ENCODE results near the gene NCAPD3. TPM values are rescaled to one million over a fixed set of nuclear protein-coding genes. Genes with fewer than 3 reads are reported as not detected.

The NCAPD3 gene
- total and polyA plus RNA-seq, 9 of the 15 experiments (the other 6 are each of a cell fraction or from before 2014, with no cell fraction given), result 23.6 to 80.6 (median 58.6) TPM

DNA sequence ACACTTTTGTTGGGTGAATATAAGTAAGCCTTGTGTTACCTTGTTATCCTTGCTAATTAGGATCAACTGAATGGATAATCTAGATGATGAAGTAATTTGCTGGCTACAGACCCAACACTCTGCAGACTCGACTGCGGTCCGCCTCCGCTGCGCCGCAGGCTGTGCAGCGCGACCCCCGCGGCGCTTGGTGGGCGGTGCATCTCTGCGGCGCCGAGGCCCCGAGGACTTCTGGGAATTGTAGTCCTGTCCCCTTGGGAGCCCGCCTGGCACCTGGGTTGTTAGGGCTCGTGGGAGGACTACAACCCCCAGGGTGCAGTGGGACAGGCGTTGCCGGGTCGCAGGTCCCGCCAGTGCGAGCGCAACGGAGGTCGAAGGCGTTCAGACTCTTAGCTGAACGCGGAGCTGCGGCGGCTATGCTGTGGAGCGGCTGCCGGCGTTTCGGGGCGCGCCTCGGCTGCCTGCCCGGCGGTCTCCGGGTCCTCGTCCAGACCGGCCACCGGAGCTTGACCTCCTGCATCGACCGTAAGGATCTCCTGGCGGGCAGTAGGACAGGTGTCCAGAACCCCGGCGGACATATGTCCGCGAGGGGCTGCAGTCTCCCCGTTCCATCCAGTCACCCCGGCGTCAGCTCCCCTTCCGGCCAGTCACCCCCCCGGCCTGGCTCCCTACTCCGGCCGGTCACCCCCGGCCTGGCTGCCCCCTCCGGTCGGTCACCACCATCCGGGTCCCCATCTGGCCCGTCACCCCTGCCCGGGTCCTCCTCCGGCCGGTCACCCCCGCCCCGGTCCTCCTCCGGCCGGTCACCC is 29.6 kb upstream of the NCAPD3 start, which contains the start of the genes ACAD8 and THYN1 (continued):
- TF ChIP-seq, protein P1, sequence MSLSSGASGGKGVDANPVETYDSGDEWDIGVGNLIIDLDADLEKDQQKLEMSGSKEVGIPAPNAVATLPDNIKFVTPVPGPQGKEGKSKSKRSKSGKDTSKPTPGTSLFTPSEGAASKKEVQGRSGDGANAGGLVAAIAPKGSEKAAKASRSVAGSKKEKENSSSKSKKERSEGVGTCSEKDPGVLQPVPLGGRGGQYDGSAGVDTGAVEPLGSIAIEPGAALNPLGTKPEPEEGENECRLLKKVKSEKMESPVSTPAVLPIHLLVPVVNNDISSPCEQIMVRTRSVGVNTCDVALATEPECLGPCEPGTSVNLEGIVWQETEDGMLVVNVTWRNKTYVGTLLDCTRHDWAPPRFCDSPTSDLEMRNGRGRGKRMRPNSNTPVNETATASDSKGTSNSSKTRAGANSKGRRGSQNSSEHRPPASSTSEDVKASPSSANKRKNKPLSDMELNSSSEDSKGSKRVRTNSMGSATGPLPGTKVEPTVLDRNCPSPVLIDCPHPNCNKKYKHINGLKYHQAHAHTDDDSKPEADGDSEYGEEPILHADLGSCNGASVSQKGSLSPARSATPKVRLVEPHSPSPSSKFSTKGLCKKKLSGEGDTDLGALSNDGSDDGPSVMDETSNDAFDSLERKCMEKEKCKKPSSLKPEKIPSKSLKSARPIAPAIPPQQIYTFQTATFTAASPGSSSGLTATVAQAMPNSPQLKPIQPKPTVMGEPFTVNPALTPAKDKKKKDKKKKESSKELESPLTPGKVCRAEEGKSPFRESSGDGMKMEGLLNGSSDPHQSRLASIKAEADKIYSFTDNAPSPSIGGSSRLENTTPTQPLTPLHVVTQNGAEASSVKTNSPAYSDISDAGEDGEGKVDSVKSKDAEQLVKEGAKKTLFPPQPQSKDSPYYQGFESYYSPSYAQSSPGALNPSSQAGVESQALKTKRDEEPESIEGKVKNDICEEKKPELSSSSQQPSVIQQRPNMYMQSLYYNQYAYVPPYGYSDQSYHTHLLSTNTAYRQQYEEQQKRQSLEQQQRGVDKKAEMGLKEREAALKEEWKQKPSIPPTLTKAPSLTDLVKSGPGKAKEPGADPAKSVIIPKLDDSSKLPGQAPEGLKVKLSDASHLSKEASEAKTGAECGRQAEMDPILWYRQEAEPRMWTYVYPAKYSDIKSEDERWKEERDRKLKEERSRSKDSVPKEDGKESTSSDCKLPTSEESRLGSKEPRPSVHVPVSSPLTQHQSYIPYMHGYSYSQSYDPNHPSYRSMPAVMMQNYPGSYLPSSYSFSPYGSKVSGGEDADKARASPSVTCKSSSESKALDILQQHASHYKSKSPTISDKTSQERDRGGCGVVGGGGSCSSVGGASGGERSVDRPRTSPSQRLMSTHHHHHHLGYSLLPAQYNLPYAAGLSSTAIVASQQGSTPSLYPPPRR (CRISPR knock-in tag; IDR thresholded peaks at IDR 0.05; ENCODE audit: borderline replicate concordance), result no peak
- no peak for TF ChIP-seq BRF1 (IDR thresholded peaks at IDR 0.05; ENCODE audit: borderline replicate concordance, extremely low read depth, insufficient read length)
- no peak for TF ChIP-seq FOS (IDR thresholded peaks at IDR 0.05; ENCODE audit: extremely low read depth, insufficient read length)
- TF ChIP-seq PHB2 (IDR thresholded peaks at IDR 0.05; ENCODE audit: low read depth), result no peak
- TF ChIP-seq CBFA2T2 (conservative IDR thresholded peaks at IDR 0.05), result no peak
- no peak for TF ChIP-seq ZNF431 (CRISPR knock-in tag; IDR thresholded peaks at IDR 0.05)
- TF ChIP-seq, protein P2, sequence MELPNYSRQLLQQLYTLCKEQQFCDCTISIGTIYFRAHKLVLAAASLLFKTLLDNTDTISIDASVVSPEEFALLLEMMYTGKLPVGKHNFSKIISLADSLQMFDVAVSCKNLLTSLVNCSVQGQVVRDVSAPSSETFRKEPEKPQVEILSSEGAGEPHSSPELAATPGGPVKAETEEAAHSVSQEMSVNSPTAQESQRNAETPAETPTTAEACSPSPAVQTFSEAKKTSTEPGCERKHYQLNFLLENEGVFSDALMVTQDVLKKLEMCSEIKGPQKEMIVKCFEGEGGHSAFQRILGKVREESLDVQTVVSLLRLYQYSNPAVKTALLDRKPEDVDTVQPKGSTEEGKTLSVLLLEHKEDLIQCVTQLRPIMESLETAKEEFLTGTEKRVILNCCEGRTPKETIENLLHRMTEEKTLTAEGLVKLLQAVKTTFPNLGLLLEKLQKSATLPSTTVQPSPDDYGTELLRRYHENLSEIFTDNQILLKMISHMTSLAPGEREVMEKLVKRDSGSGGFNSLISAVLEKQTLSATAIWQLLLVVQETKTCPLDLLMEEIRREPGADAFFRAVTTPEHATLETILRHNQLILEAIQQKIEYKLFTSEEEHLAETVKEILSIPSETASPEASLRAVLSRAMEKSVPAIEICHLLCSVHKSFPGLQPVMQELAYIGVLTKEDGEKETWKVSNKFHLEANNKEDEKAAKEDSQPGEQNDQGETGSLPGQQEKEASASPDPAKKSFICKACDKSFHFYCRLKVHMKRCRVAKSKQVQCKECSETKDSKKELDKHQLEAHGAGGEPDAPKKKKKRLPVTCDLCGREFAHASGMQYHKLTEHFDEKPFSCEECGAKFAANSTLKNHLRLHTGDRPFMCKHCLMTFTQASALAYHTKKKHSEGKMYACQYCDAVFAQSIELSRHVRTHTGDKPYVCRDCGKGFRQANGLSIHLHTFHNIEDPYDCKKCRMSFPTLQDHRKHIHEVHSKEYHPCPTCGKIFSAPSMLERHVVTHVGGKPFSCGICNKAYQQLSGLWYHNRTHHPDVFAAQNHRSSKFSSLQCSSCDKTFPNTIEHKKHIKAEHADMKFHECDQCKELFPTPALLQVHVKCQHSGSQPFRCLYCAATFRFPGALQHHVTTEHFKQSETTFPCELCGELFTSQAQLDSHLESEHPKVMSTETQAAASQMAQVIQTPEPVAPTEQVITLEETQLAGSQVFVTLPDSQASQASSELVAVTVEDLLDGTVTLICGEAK (IDR thresholded peaks at IDR 0.05), result no peak
- TF ChIP-seq, protein P2 (CRISPR knock-in tag; IDR thresholded peaks at IDR 0.05), result no peak
- TF ChIP-seq PCBP1 (IDR thresholded peaks at IDR 0.05; ENCODE audit: low read depth, low read length, poor library complexity, severe bottlenecking), result peak; percentile 42
- no peak for TF ChIP-seq ILF3 (IDR thresholded peaks at IDR 0.05; ENCODE audit: borderline replicate concordance)
- TF ChIP-seq, protein P3, sequence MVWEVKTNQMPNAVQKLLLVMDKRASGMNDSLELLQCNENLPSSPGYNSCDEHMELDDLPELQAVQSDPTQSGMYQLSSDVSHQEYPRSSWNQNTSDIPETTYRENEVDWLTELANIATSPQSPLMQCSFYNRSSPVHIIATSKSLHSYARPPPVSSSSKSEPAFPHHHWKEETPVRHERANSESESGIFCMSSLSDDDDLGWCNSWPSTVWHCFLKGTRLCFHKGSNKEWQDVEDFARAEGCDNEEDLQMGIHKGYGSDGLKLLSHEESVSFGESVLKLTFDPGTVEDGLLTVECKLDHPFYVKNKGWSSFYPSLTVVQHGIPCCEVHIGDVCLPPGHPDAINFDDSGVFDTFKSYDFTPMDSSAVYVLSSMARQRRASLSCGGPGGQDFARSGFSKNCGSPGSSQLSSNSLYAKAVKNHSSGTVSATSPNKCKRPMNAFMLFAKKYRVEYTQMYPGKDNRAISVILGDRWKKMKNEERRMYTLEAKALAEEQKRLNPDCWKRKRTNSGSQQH (CRISPR knock-in tag; IDR thresholded peaks at IDR 0.05), result no peak
